MM.1S (cell line): ENCODE data around the gene EFCAB6.

Experiments
- DNase-seq: peaks from one replicate; pipeline ENCODE4 v3.0.0-alpha.2; 2015
- H2AFZ ChIP-seq: fragments of 300-600 bp; sonication (generic); 2 replicates; pipeline ENCODE4 v1.6.0; 2016; ENCODE audit warnings: antibody characterized with exemption, low read length
- H3F3A ChIP-seq: fragments of 300-600 bp; sonication (generic); 2 replicates; pipeline ENCODE4 v1.6.1; 2016; ENCODE audit warnings: mild to moderate bottlenecking, antibody characterized with exemption, low read length, moderate library complexity, mixed read lengths; ENCODE audit not compliant: insufficient read depth
- H3K27ac ChIP-seq: fragments of 300-600 bp; sonication (generic); 2 replicates; pipeline ENCODE4 v1.5.1; 2016; ENCODE audit warnings: mild to moderate bottlenecking, low read length
- H3K27me3 ChIP-seq: fragments of 300-600 bp; sonication (generic); replicated peaks from 2 replicates; pipeline ENCODE4 v1.6.0; 2016; ENCODE audit warnings: low read length; ENCODE audit not compliant: insufficient read depth
- H3K36me3 ChIP-seq: fragments of 300-600 bp; sonication (generic); replicated peaks from 2 replicates; pipeline ENCODE4 v1.6.1; 2016; ENCODE audit warnings: mild to moderate bottlenecking, low read length, mixed read lengths; ENCODE audit not compliant: insufficient read depth
- H3K4me1 ChIP-seq: fragments of 300-600 bp; sonication (generic); 2 replicates; pipeline ENCODE4 v1.6.1; 2016; ENCODE audit warnings: low read length, mixed read lengths
- H3K4me2 ChIP-seq: fragments of 300-600 bp; sonication (generic); 2 replicates; pipeline ENCODE4 v1.6.0; 2016; ENCODE audit warnings: low read depth, low read length
- H3K4me3 ChIP-seq: fragments of 300-600 bp; sonication (generic); 2 replicates; pipeline ENCODE4 v1.5.1; 2016; ENCODE audit warnings: low read length, mixed read lengths
- H3K79me2 ChIP-seq: fragments of 300-600 bp; sonication (generic); 2 replicates; pipeline ENCODE4 v1.6.1; 2016; ENCODE audit warnings: mixed run types, low read length, mixed read lengths
- H3K9ac ChIP-seq: fragments of 300-600 bp; sonication (generic); 2 replicates; pipeline ENCODE4 v1.6.1; 2016; ENCODE audit warnings: low read length, mixed read lengths
- H3K9me2 ChIP-seq: fragments of 300-600 bp; sonication (generic); replicated peaks from 2 replicates; pipeline ENCODE4 v1.6.1; 2016; ENCODE audit warnings: mild to moderate bottlenecking, low read length, mixed read lengths; ENCODE audit not compliant: insufficient read depth
- H3K9me3 ChIP-seq: fragments of 300-600 bp; sonication (generic); replicated peaks from 2 replicates; pipeline ENCODE4 v1.6.1; 2016; ENCODE audit warnings: mild to moderate bottlenecking, low read length, mixed read lengths; ENCODE audit not compliant: insufficient read depth
- H4K20me1 ChIP-seq: fragments of 300-600 bp; sonication (generic); 2 replicates; pipeline ENCODE4 v1.6.1; 2016; ENCODE audit warnings: mild to moderate bottlenecking, low read length, moderate library complexity, mixed read lengths; ENCODE audit not compliant: insufficient read depth
- EZH2 ChIP-seq: fragments of 300-600 bp; sonication (generic); optimal IDR thresholded peaks from 2 replicates; pipeline ENCODE3; 2017; ENCODE audit warnings: low read depth, mild to moderate bottlenecking, antibody characterized with exemption, low read length, mixed read lengths
- EZH2phosphoT487 ChIP-seq: fragments of 300-600 bp; sonication (generic); IDR thresholded peaks from 2 replicates; pipeline ENCODE4 v1.6.1; 2018; ENCODE audit warnings: antibody characterized with exemption, low read length
- TF ChIP-seq, protein P1 (sequence below): fragments of 300-600 bp; sonication (generic); IDR thresholded peaks from 2 replicates; pipeline ENCODE4 v1.5.1; 2016; ENCODE audit warnings: antibody characterized with exemption, low read length, mixed read lengths

EFCAB6 gene

DNA sequence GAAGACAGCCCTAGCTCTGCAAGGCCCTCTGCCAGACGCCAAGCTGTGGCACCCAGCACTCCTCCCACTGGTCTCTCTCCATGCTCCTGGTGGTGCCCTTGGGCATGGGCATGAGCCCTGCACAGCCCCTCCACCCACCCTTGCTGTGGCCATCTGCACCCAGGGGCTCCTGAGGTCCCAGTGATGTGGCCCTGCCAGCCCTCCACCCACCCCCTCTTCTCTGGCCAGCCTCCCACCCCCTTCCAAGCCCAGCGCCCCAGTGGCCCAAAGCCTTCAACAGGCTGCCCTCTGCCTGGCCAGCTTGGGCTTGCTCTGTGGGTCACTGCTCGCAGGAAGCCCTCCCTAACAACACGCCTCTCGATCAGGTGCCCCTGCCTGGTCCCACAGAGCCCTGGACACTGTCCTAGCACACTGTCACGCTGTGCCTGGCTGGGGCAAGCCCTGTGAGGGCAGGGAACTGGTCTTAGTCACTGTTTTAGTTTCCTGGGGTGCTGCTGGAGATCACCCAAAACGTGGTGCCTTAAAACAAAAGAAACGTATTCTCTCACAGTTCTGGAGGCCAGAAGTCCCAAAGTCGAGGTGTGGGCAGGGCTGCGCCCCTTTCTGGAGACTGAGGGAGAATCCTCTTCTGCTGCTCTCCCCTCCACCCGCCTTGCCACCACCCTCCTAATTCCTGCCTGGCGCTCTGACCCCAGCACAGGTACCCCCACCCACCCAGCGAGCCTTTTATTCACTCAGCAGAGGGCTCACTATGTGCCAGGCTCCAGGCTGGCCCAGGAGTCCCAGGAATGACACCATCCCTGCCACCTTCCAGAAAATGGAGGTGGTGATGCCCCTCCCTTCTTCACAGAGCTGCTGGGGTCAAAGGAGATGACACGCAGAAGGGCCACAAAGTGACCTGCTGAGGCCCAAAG, 35.5 kb upstream of the EFCAB6 start:
- no peak for DNase-seq
- H3K4me1 ChIP-seq: no peaks in the 10 kb centered on the region
- no peaks in the 10 kb centered on the region for H3K9me3 ChIP-seq
- no peak overlapping the region for H3K4me3 ChIP-seq
- no peaks in the 10 kb centered on the region for H3K36me3 ChIP-seq
- no peak overlapping the region for H3K27ac ChIP-seq
- no peaks in the 10 kb centered on the region for H4K20me1 ChIP-seq
- TF ChIP-seq EZH2phosphoT487 (no peak), EZH2 (no peak)
- TF ChIP-seq, protein P1, sequence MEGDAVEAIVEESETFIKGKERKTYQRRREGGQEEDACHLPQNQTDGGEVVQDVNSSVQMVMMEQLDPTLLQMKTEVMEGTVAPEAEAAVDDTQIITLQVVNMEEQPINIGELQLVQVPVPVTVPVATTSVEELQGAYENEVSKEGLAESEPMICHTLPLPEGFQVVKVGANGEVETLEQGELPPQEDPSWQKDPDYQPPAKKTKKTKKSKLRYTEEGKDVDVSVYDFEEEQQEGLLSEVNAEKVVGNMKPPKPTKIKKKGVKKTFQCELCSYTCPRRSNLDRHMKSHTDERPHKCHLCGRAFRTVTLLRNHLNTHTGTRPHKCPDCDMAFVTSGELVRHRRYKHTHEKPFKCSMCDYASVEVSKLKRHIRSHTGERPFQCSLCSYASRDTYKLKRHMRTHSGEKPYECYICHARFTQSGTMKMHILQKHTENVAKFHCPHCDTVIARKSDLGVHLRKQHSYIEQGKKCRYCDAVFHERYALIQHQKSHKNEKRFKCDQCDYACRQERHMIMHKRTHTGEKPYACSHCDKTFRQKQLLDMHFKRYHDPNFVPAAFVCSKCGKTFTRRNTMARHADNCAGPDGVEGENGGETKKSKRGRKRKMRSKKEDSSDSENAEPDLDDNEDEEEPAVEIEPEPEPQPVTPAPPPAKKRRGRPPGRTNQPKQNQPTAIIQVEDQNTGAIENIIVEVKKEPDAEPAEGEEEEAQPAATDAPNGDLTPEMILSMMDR: no peak
- peaks cover 97% of the 10 kb centered on the region for H3K27me3 ChIP-seq
- H2AFZ ChIP-seq: no peak overlapping the region
- H3K9ac ChIP-seq: no peak overlapping the region
- no peaks in the 10 kb centered on the region for H3K79me2 ChIP-seq
- no peaks in the 10 kb centered on the region for H3F3A ChIP-seq
- H3K4me2 ChIP-seq: no peak overlapping the region
- H3K9me2 ChIP-seq: no peaks in the 10 kb centered on the region

DNA sequence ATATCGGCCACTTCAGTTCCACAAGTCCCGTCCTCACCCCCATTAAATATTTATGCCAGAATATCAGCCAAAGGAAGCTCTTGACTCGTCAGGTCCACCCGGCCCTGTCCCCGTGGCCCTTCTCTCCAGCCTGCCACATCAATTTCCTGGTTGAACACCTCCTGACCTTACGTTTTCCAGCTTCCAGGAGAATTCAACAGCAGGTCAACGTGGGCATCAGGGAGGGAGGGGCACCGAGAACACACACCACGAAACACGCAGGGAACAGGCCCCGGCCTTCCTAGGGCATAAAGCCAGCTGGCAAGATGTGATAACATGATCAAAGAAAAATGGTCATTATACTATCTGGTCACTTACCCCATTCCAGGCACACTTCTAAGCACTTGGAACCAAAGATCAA, 34.9 kb upstream of the EFCAB6 start:
- Histone ChIP-seq H2AFZ (no peak overlapping the region), H3F3A (no peaks in the 10 kb centered on the region), H3K9ac (no peak overlapping the region), H3K9me2 (no peaks in the 10 kb centered on the region), H4K20me1 (no peaks in the 10 kb centered on the region), H3K79me2 (no peaks in the 10 kb centered on the region), H3K4me2 (no peak overlapping the region), H3K4me1 (no peaks in the 10 kb centered on the region), H3K27me3 (peaks cover 97% of the 10 kb centered on the region), H3K9me3 (no peaks in the 10 kb centered on the region), H3K27ac (no peak overlapping the region), H3K4me3 (no peak overlapping the region), H3K36me3 (no peaks in the 10 kb centered on the region)
- DNase-seq: no peak
- TF ChIP-seq EZH2 (no peak), EZH2phosphoT487 (no peak)
- TF ChIP-seq, protein P1: no peak

DNA sequence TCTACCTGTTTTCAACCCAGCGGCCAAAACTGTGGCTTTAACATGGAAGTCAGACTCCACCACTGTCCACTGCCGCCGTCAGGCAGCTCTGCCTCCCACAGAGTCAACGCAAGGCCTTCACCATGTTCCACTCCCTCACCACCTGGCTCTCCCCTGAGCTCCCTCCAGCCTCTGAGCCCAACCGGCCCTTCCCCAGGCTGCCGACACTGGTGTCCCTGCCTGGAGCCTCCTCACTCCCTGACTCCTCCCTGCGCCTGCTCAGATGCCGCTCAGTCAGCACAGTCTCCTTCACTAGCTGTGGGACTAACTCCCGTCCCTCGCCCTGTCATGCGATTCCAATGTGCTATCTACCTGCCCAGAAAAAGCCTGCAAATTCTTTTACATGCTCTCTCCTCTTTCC, 33.9 kb upstream of the EFCAB6 start:
- TF ChIP-seq EZH2 (no peak), EZH2phosphoT487 (no peak)
- TF ChIP-seq, protein P1: no peak
- no peak for DNase-seq
- Histone ChIP-seq H3K4me1 (no peaks in the 10 kb centered on the region), H3F3A (no peaks in the 10 kb centered on the region), H3K36me3 (no peaks in the 10 kb centered on the region), H4K20me1 (no peaks in the 10 kb centered on the region), H3K9me3 (no peaks in the 10 kb centered on the region), H3K27ac (no peak overlapping the region), H3K9me2 (no peaks in the 10 kb centered on the region), H2AFZ (no peak overlapping the region), H3K4me2 (no peak overlapping the region), H3K4me3 (no peak overlapping the region), H3K9ac (no peak overlapping the region), H3K79me2 (no peaks in the 10 kb centered on the region), H3K27me3 (peaks cover 97% of the 10 kb centered on the region)
